HG03066 (cell line): ENCODE results near the gene PFAS.

ENCODE experiments used
- ATAC-seq: cut with Tn5 transposase; IDR thresholded peaks from one replicate; pipeline ENCODE4 v1.9.1; 2021; ENCODE audit warnings: low read depth; ENCODE audit not compliant: unreplicated experiment

The PFAS gene

DNA sequence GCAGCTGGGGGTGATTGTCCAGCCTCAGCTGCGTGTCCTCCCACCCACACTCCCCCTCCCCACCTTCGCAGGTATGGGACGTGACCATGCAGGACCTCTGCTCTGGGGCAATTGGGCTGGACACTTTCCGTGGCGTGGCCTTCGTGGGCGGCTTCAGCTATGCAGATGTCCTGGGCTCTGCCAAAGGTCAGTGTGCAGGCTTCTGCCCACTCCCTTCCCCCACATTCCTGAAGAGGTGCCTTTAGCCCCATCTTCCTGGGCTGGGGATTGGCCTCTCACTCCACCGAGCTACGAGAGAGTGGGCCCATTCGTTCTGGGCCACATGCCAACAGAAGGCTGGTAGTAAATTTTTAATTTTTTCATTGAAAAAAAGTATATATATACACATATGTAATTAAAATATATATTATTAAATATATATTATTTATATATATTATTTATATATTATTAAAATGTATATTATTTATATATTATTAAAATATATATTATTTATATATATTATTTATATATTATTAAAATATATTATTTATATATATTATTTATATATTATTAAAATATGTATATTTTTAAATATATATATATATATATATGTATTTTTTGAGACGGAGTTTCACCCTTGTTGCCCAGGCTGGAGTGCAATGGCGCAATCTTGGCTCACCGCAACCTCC is 18.5 kb downstream of the PFAS start:
- ATAC-seq, result no peak

DNA sequence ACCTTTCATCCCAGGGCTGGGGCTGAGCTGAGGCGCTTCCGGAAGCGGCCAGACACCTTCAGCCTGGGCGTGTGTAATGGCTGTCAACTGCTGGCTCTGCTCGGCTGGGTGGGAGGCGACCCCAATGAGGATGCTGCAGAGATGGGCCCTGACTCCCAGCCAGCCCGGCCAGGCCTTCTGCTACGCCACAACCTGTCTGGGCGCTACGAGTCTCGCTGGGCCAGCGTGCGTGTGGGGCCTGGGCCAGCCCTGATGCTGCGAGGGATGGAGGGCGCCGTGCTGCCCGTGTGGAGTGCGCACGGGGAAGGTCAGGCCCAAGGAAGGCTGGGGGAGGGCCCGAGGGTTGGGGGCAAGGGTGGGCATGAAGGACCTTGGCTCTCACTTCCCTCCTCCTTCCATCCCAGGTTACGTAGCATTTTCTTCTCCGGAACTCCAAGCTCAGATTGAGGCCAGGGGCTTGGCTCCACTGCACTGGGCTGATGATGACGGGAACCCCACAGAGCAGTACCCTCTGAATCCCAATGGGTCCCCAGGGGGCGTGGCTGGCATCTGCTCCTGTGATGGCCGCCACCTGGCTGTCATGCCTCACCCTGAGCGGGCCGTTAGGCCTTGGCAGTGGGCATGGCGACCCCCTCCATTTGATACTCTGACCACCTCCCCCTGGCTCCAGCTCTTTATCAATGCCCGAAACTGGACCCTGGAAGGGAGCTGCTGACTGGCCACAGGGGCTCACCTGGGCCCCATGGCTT is 19.6 kb downstream of the PFAS start:
- no peak for ATAC-seq

- ATAC-seq, result no peak
These were observed 23.3 kb downstream of the PFAS start for GRCh38 chr17:8272421-8272820.

DNA sequence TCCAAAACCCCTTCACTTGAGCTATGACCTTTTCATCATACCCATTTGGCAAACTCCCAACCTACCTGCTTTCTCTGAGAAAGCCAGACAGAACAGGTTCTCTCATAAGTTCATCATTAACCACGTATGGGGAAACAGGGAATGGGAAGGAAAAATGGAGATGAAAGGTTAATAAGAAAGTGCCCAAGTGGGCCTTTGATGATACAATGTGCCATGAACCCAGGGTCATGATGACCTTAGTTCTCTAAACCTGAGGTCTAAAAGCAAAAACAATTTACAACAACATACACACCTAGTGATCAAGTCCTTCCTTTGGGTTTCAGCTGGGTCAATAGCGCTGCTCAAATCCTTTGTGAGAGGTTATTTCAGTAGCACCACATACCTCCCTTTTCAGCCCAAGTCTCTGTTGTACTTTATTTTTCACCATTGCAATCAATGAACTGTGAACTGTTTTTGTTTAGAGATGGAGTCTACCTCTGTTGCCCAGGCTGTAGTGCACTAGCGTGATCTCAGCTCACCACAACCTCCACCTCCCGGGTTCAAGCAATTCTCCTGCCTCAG is 24.9 kb downstream of the PFAS start:
- no peak for ATAC-seq

GRCh38 chr17:8274816-8275215 is 25.7 kb downstream of the PFAS start:
- no peak for ATAC-seq

DNA sequence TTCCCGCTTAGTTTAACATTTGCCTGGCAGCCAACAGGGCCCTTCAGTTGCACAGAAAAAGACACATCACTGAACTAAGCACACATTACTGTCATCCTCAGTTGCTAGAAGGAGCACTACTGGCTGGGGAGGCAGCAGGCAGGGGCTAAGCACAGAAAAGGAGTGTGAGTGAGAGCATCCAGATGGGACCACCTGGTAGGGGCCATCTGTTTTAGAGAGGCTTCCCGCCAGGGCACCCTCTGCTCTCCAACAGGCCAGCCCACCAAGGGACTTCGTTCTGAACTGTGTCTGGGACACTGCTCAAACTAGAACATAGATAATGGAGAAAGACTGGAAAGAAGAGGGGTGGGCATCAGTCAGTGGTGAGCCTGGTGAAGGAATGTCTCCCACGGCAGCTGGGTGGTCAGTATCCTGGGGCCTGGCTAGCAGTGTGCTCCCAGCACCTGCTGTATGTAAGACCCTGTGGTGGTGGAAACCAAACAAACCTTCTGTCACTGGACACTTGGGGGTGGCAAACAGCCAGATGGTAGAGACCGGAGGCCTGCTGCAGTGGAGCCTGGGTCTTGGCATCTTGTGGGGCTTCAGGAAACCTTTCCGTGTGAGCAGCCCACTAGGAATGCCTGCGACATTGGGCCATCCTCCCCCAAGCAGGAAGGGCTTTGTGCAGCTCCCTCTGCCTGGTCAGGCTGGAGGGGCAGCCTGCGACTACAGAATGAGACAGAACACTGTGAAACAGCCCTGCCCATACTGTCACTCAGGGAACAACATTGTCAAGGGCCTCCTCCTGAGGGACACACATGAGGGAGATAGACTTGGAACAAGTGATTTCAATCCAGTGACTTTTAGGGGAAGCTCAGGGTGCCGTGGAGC is 26.6 kb downstream of the PFAS start:
- ATAC-seq, result no peak

- ATAC-seq, result no peak
These were observed 28.2 kb downstream of the PFAS start for GRCh38 chr17:8277317-8277716.

- ATAC-seq, result no peak
These were observed 33.3 kb downstream of the PFAS start for GRCh38 chr17:8282345-8282744.

DNA sequence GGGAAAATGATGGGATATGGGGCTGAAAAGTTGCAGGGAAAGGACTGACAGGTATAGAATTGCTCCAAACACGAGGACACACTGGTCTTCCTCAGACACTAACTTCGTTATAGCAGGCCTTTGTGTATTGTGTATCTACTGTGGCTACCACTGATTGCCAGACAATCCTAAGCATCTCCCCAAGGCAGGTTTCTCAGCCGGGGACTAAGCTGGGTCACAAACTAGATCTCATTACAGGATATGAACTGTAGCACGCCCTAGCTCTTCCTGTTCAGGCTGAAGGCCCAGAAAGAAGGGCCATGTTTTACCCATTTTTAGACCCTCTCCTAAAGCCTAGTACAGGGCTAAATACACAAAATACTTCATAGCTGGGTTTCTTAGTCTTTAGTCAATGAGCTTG is 34.3 kb downstream of the PFAS start:
- no peak for ATAC-seq

GRCh38 chr17:8284126-8284525 is 35.0 kb downstream of the PFAS start:
- ATAC-seq, result no peak

- no peak for ATAC-seq
These were observed 36.4 kb downstream of the PFAS start for GRCh38 chr17:8285270-8286181.

- no peak for ATAC-seq
These were observed 38.7 kb downstream of the PFAS start for GRCh38 chr17:8287651-8288335.

DNA sequence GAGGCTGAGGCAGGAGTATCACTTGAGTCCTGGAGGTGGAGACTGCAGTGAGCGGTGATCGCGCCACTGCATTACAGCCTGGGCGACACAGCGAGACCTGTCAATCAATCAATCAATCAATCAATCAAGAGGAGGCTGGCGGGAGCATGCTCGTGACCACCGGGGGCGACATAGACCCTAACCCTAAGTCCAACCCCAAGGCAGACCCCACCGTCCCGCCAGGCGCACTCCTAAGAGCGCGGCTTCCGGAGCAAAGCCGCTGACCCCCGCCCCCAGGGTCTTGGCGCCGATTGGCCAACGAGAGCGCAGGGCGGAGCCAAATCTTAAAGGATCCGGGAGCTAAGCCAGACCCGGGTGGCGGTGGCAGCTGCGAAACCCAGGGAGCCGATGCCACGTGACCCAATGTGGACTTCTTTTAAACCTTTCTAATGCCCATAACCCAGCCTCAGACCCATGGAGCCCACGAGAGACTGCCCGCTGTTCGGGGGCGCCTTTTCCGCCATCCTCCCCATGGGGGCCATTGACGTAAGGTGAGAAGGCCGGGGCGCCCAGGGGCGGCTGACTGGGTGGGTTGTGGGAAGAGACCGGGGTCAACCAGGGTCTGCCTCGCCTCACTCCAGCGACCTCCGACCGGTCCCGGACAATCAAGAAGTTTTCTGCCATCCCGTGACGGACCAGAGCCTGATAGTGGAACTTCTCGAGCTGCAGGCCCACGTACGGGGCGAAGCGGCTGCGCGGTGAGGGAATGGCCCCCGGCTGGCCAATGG is 39.4 kb downstream of the PFAS start, which contains the start of gene RANGRF:
Gene RANGRF (plus strand): TSS at position 335 of the 767 bp plus-strand sequence. CDS start 119 bp downstream, at position 454.
- peak; percentile 73 for ATAC-seq

DNA sequence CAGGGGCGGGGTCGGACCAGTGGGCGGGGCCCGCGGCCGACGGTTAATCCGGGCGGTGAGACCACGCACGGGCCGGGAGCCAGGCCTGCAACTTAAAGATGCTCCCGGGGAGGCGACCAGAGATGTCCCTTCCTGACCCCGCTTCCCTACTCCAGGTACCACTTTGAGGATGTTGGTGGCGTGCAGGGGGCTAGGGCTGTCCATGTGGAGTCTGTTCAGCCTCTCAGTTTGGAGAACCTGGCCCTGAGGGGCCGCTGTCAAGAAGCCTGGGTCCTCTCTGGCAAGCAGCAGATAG is 40.0 kb downstream of the PFAS start:
- ATAC-seq, result no peak

- ATAC-seq, result no peak
These were observed 41.0 kb downstream of the PFAS start for GRCh38 chr17:8290043-8290442.

GRCh38 chr17:8292639-8293395 is 43.7 kb downstream of the PFAS start:
- ATAC-seq, result no peak

DNA sequence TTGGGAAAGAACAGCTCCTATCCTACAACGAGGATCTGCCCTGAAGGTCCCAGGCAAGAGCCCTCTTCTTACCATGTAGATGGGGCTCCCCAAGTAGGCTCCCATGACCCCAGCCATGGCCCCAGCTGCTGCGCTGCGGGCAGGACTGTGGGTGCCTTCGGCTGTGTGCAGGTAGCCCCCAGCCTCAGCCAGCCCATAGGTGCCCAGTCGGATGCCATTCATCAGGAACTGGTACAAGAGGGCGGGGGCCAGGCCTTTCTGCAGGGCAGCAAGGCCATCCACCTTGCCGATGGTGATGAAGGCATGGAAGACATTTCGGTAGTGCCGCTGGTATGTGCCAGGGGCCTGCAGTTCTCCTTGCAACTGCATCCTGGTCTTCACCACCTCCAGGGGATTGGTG is 45.3 kb downstream of the PFAS start:
- ATAC-seq, result no peak

GRCh38 chr17:8294814-8295316 is 45.8 kb downstream of the PFAS start:
- no peak for ATAC-seq
